DND-41 (cell line): ENCODE data around the gene GSK3A.
A peak's percentile ranks its signal among the peaks of the same experiment; 100 is the strongest.

Source experiments
- ATAC-seq: fragments of 200-7000 bp; cut with Tn5 transposase; 3 replicates; pipeline ENCODE4 v1.9.1; 2021; ENCODE audit warnings: low read depth; ENCODE audit not compliant: insufficient read depth
- DNase-seq: peaks from one replicate; pipeline ENCODE4 v3.0.0-alpha.2; 2020
- H2AFZ ChIP-seq: 2 replicates; pipeline ENCODE4 v1.6.0; 2012; ENCODE audit warnings: low read depth, low read length
- H3K27ac ChIP-seq: 2 replicates; pipeline ENCODE4 v1.5.1; 2012; ENCODE audit warnings: low read length, inconsistent platforms
- H3K27me3 ChIP-seq: fragments of 200-600 bp; sonication (generic); 2 replicates; pipeline ENCODE4 v1.6.0; 2012; ENCODE audit warnings: low read length, mild to moderate bottlenecking, inconsistent platforms; ENCODE audit not compliant: insufficient read depth, poor library complexity
- H3K36me3 ChIP-seq: 2 replicates; pipeline ENCODE4 v1.5.1; 2012; ENCODE audit warnings: low read length, inconsistent platforms; ENCODE audit not compliant: insufficient read depth
- H3K4me1 ChIP-seq: 2 replicates; pipeline ENCODE4 v1.5.1; 2012; ENCODE audit warnings: mild to moderate bottlenecking, low read length; ENCODE audit not compliant: insufficient read depth
- H3K4me2 ChIP-seq: 2 replicates; pipeline ENCODE4 v1.6.0; 2012; ENCODE audit warnings: mild to moderate bottlenecking, moderate library complexity, low read length, inconsistent platforms; ENCODE audit not compliant: insufficient read depth
- H3K4me3 ChIP-seq, 2 experiments: fragments of 200-600 bp in 1 of 2; shearing (Covaris generic) in 1 of 2; 2 replicates each; pipeline ENCODE4 v1.5.1; 2012 to 2016; ENCODE audit warnings: inconsistent platforms in 2 of 2, low read length in 2 of 2, mild to moderate bottlenecking in 2 of 2, low read depth in 1 of 2, moderate library complexity in 1 of 2
- H3K79me2 ChIP-seq: 2 replicates; pipeline ENCODE4 v1.6.0; 2012; ENCODE audit warnings: low read length, inconsistent platforms; ENCODE audit not compliant: insufficient read depth
- H3K9ac ChIP-seq: 2 replicates; pipeline ENCODE4 v1.6.0; 2012; ENCODE audit warnings: low read depth, mild to moderate bottlenecking, inconsistent platforms, low read length, moderate library complexity
- H3K9me3 ChIP-seq: 2 replicates; pipeline ENCODE4 v1.5.1; 2012; ENCODE audit warnings: low read length, moderate library complexity, mild to moderate bottlenecking, inconsistent platforms; ENCODE audit not compliant: insufficient read depth, severe bottlenecking
- H4K20me1 ChIP-seq: 2 replicates; pipeline ENCODE4 v1.6.0; 2012; ENCODE audit warnings: low read length; ENCODE audit not compliant: insufficient read depth
- EZH2 ChIP-seq: IDR thresholded peaks from 3 replicates; pipeline ENCODE4 v1.6.1; 2012; ENCODE audit warnings: borderline replicate concordance, low read depth, mild to moderate bottlenecking, moderate library complexity, low read length, inconsistent platforms; ENCODE audit not compliant: severe bottlenecking
- TF ChIP-seq, protein P1 (sequence below): IDR thresholded peaks from 2 replicates; pipeline ENCODE4 v1.5.1; 2012; ENCODE audit warnings: borderline replicate concordance, low read length, moderate library complexity, mild to moderate bottlenecking; ENCODE audit not compliant: poor library complexity, severe bottlenecking; ENCODE audit errors: extremely low read depth

GSK3A gene

DNA sequence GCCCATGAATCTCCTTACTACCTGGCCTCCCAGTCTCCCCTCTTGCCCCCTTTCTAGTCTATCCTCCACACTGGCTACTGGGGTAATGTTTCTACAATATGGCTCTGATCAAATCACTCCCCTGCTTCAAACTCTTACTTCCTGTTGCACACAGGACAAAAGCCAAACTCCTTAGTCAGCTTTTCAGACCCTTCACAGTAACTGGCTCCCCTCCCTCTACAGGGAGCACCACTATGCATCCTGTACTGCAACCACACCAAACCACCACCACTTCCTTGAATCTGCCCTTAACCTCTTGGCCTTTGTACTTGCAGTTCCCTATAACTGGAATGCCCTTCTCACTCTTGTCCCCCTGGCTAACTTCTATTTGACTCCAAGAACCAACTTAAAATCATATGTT lies 57.1 kb downstream of the GSK3A start:
- Histone ChIP-seq H3K4me2 (peak overlapping the region; percentile 7; the same call in 1 of the 2 replicates), H3K9me3 (no peaks in the 10 kb centered on the region), H2AFZ (peak overlapping the region; percentile 66), H3K4me3 (no peak overlapping the region), H3K27ac (peak overlapping the region; percentile 62), H3K79me2 (no peaks in the 10 kb centered on the region), H3K9ac (peak overlapping the region; percentile 1; the same call in 1 of the 2 replicates), H4K20me1 (no peaks in the 10 kb centered on the region), H3K27me3 (no peaks in the 10 kb centered on the region), H3K4me1 (peaks cover 19% of the 10 kb centered on the region), H3K36me3 (no peaks in the 10 kb centered on the region)
- DNase-seq (peak; percentile 76), ATAC-seq (peak; percentile 98)
- TF ChIP-seq, protein P1, sequence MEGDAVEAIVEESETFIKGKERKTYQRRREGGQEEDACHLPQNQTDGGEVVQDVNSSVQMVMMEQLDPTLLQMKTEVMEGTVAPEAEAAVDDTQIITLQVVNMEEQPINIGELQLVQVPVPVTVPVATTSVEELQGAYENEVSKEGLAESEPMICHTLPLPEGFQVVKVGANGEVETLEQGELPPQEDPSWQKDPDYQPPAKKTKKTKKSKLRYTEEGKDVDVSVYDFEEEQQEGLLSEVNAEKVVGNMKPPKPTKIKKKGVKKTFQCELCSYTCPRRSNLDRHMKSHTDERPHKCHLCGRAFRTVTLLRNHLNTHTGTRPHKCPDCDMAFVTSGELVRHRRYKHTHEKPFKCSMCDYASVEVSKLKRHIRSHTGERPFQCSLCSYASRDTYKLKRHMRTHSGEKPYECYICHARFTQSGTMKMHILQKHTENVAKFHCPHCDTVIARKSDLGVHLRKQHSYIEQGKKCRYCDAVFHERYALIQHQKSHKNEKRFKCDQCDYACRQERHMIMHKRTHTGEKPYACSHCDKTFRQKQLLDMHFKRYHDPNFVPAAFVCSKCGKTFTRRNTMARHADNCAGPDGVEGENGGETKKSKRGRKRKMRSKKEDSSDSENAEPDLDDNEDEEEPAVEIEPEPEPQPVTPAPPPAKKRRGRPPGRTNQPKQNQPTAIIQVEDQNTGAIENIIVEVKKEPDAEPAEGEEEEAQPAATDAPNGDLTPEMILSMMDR = no peak
- no peak for TF ChIP-seq EZH2

DNA sequence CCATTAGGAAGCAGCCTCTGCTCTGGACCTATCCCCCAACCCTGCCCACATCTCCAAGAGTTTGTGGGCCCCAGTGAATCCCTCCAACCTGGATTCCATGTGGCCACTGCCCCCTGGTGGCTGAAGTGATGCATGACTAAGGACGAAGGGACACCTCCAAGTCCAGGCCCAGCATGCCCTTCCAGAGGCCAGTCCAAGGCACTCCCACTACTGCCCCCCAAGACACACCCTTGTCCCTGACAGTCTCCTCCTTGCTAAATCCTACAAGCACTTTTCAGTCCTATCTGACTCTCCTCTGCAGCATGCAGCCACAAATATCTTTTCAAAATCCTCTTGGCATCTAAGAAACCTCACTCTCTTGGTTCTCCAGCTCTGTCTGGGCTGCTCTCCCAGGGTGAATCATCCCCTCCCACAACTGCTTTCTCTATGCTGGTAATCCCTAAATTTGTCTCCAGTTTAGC lies 58.0 kb downstream of the GSK3A start:
- Histone ChIP-seq H3K4me2 (peak overlapping the region; percentile 7; the same call in 1 of the 2 replicates), H4K20me1 (no peaks in the 10 kb centered on the region), H3K4me3 (no peak overlapping the region), H3K36me3 (no peaks in the 10 kb centered on the region), H3K9ac (peak overlapping the region; percentile 1; the same call in 1 of the 2 replicates), H3K79me2 (no peaks in the 10 kb centered on the region), H2AFZ (peak overlapping the region; percentile 66), H3K4me1 (peaks cover 19% of the 10 kb centered on the region), H3K27me3 (peaks cover 4% of the 10 kb centered on the region), H3K27ac (peak overlapping the region; percentile 62), H3K9me3 (no peaks in the 10 kb centered on the region)
- DNase-seq (peak; percentile 72), ATAC-seq (peak; percentile 50; the same call in 2 of the 3 replicates)
- TF ChIP-seq, protein P1 = peak; percentile 94
- TF ChIP-seq EZH2 = no peak
